Stimulated activated CD4-positive, alpha-beta T cell treated with anti-CD3 and anti-CD28 coated beads, TNF-alpha, amount 100 ng/mL, for 1 hour (primary cell): Measurements from ENCODE around the gene AQP9.
"Not testable (repeated sequence)": the region's sequence is repeated elsewhere in the genome, so short reads cannot be mapped to it uniquely, and the experiment has no call there.

ENCODE experiments used
- DNase-seq, 3 donors: peaks; one replicate each; pipeline ENCODE4 v3.0.0-alpha.2; 2020; ENCODE audit warnings: low read depth in 3 of 3, low spot score in 1 of 3

The AQP9 gene, protein sequence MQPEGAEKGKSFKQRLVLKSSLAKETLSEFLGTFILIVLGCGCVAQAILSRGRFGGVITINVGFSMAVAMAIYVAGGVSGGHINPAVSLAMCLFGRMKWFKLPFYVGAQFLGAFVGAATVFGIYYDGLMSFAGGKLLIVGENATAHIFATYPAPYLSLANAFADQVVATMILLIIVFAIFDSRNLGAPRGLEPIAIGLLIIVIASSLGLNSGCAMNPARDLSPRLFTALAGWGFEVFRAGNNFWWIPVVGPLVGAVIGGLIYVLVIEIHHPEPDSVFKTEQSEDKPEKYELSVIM

GRCh38 chr15:58138106-58138505, at the start of gene AQP9:
Gene AQP9, plus strand, starts transcription at chr15:58138381. Its CDS starts 185 bp downstream, at chr15:58138566.
- DNase-seq = no peak

GRCh38 chr15:58095415-58095814, 42.8 kb upstream of the AQP9 start:
- DNase-seq = no peak

DNA sequence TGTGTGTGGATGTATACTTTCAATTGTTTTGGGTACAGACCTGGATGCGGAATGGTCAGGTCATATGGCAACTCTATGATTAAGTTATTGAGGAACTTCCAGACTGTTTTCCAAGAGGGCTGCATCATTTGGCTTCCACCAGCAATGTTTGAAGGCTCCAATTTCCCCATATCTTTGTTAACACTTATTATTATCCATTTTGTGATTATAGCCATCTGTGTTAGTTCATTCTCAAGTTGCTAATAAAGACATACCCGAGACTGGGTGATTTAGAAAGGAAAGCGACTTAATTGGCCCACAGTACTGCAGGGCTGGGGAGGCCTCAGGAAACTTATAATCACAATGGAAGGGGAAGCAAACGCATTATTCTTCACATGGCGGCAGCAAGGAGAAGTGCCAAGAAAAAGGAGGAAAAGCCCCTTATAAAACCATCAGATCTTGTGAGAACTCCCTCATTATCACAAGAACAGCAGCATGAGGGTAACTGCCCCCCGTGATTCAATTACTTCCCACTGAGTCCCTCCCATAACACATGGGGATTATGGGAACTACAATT, 41.6 kb upstream of the AQP9 start:
- DNase-seq = no peak

- DNase-seq = no peak
Measured at GRCh38 chr15:58103482-58103881, 34.7 kb upstream of the AQP9 start.

DNA sequence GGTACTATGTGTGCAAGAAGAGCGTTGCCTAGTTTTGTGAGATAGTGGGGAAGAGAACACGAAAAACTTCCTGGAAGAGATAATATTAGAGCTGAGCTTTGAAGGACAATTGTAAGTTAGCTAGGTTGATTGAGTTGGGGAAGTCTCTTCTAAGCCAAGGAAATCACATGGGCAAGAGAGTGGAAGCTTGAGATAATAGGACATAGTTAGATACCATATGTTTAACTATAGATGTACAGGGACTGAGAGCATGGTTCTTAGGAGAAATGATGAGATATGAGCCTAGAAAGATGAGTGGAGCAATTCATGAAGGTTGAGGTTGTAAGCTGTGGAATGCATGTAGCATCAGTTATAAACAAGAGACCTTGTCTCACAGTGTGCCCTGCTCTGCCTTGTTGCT, 30.1 kb upstream of the AQP9 start:
- no peak for DNase-seq

DNA sequence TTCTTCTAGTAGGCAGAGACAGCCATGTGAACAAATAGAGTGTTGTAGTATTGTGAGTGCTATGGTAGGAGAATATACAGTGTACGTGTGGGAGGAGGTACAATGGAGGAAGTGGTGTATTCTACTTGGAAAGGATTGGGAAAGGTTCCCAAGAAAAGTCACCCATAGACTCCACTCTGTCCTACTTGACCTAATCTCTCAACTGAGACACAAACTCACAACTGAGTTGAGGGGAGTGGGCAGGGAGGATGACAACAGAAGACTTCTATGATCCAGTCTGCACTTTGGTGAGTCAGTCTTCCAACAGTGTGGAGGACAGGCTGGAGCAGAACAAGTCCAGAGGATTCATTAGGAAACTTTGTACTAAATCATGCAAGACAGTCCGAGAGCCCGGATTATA, 28.8 kb upstream of the AQP9 start:
- no peak for DNase-seq

- no peak for DNase-seq
Measured at GRCh38 chr15:58110999-58111717, 27.0 kb upstream of the AQP9 start.

DNA sequence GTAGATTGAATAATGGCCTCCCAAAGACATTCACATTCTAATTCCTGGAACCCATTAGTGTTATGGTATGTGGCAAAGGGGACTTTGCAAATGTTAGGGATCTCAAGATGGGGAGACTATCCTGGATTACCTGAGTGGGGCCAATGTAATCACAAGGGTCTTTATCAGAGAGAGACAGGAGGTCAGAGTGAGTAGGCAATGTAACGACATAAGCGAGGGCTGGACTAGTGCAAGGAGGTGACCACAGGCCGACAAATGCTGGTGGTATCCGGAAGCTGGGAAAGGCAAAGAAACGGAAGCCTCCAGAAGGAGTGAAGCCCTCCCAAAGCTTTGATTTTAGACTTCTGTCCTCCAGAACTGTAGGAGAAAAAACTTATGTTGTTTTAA, 26.5 kb upstream of the AQP9 start:
- no peak for DNase-seq

- not testable (repeated sequence) for DNase-seq
Measured at GRCh38 chr15:58113358-58113757, 24.8 kb upstream of the AQP9 start.

DNA sequence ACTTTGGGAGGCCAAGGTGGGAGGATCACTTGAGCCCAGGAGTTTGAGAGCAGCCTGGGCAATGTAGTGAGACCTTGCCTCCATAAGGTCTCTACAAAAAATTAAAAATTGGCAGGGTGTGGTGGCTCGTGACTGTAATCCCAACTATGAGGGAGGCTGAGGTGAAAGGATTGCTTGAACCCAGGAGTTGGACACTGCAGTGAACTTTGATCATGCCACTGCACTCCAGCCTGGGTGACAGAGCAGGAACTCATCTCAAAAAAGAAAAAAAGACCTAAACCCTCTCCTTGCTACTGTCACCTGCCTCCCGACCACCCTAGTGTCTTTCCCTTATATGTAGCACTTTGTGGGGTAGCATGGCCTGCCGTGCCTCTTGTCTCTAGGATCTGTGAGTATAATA, 23.8 kb upstream of the AQP9 start:
- DNase-seq = no peak

GRCh38 chr15:58114812-58115211, 23.4 kb upstream of the AQP9 start:
- no peak for DNase-seq

DNA sequence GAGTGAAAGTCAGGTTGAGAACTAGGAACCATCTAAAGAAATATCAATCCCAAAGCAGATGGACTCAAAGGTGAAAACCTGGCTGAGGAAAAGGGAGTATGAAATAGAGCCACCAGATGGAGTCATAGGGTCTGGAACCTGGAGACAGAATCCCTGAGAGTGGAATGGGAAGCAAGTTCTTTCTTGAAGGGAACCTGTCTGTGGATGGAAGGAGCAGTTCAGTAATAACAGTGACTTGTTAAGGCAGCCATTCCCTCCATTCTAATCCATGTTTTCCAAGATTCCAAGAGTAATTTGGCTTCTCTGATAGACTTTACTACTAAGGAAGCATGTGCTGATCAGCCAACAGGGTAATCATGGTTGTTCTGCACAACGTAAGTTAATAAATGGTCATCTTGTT, 22.5 kb upstream of the AQP9 start:
- DNase-seq = no peak

DNA sequence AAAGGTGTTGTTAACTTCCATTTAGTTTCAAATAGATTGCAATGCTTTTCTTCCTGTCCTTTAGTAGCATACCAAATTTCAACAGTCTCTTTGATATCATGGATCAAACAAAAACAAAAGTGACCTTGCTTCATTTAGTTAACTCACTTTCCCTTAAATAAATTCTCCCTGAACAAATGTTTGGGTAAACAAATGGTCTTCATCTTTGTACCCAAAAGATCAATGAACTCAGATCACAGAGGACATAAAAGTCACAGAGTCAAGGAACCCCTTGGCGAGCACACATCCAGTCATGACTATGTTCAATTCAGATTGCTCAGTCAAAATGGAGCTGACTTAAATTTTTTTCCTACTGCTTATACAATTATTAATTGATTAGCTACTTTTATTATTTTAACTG, 20.6 kb upstream of the AQP9 start:
- no peak for DNase-seq

GRCh38 chr15:58118272-58118671, 19.9 kb upstream of the AQP9 start:
- DNase-seq = no peak

DNA sequence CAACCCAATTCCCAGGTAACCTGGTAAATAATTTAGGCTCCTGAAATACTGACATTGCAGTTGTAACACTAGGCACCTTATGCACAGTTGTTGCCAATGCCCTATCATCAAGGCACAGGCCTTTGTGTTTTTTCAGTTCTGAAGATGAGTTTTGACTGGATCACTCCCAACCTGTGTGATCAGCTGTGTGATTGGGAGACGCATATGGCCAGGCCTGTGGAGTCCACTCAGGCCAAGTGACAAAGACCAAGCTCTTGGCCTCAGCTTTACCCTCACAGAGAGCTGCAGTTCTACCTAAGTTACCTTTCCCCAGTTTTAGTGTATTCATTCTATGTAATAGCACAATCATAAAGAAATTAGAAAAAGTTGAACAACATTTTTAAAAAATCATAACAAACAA, 19.2 kb upstream of the AQP9 start:
- DNase-seq = no peak

GRCh38 chr15:58124585-58124984, 13.6 kb upstream of the AQP9 start:
- DNase-seq = no peak

DNA sequence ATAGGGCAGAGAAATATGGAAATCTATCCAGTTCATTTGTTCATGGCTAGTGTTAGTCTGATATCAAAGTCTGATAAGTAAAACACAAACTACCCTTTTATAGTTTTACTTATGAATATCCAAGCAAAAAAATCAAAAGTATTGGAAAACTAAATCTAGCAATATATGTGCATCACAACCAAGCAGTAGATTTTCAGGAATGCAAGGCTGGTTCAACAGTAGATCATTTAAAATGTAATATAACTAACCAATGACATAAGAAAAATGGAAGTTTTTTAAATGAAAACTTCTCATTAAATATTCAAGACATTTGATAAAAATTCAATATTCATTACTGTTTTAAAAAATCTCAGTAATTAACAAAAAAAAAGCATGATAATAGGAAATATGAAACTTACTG, 12.8 kb upstream of the AQP9 start:
- no peak for DNase-seq

DNA sequence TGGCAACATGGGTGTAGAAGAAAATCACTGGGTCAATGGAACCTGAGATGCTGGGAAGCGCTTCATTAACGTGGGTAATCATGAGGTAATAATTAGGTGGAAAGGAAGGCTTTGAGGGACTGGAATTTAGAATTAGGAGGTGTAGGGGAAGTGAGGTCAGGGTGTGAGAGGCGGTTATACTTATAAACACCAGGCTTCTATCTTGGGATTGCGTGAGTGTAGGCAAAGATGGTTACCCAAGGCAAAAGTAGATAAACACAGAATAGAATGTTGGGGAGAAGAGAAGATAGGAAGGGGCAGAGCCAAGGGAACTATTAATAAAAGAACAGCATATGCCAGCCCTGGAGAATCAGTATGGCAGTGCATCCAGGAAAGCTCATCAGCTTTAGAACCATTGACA, 3.3 kb upstream of the AQP9 start:
- no peak for DNase-seq

GRCh38 chr15:58135511-58136174, 2.5 kb upstream of the AQP9 start:
- no peak for DNase-seq

- DNase-seq = no peak
Measured at GRCh38 chr15:58136731-58137130, 1.4 kb upstream of the AQP9 start.

GRCh38 chr15:58137686-58138085, 495 bp upstream of the AQP9 start:
- no peak for DNase-seq
